Natural killer cell (primary cell): ENCODE data around the gene SBK1. TPM values are rescaled to one million over a fixed set of nuclear protein-coding genes. Genes with fewer than 3 reads are reported as not detected.
A peak's percentile ranks its signal among the peaks of the same experiment; 100 is the strongest.

Experiments used
- ATAC-seq, 3 donors: fragments of 150-1000 bp in 2 of 3; fragments of 200-7000 bp in 1 of 3; cut with Tn5 transposase; 1 replicate in 1 of 3; 2 replicates in 2 of 3; pipeline ENCODE4 v1.10.0; 2021; ENCODE audit warnings: mild to moderate bottlenecking in 2 of 3, moderate library complexity in 2 of 3
- DNase-seq, 2 donors: peaks; one replicate each; pipeline versions ENCODE4 v3.0.0 to v3.0.0-alpha.2; 2013 to 2021; ENCODE audit warnings: mixed read lengths in 1 of 2
- H3K27ac ChIP-seq: one replicate; pipeline ENCODE4 v1.5.1; 2013; ENCODE audit warnings: mild to moderate bottlenecking, low read length
- H3K27me3 ChIP-seq: one replicate; pipeline ENCODE4 v1.6.1; 2013; ENCODE audit warnings: low read length; ENCODE audit not compliant: control insufficient read depth, insufficient read depth
- H3K36me3 ChIP-seq: one replicate; pipeline ENCODE4 v1.6.1; 2013; ENCODE audit warnings: low read length; ENCODE audit not compliant: control insufficient read depth, insufficient read depth
- H3K4me1 ChIP-seq: one replicate; pipeline ENCODE4 v1.6.1; 2013; ENCODE audit warnings: low read length; ENCODE audit not compliant: control insufficient read depth, insufficient read depth
- H3K4me3 ChIP-seq: one replicate; pipeline ENCODE4 v1.5.1; 2013; ENCODE audit warnings: low read length
- H3K9me3 ChIP-seq: one replicate; pipeline ENCODE4 v1.6.1; 2013; ENCODE audit warnings: low read length; ENCODE audit not compliant: control insufficient read depth, insufficient read depth
- H3K27ac Mint-ChIP-seq, 2 donors: one replicate each; pipeline ENCODE4 v1.8.0; 2022; ENCODE audit warnings: mild to moderate bottlenecking in 2 of 2, mixed read lengths in 2 of 2, moderate library complexity in 1 of 2
- H3K27me3 Mint-ChIP-seq, 2 donors: one replicate each; pipeline ENCODE4 v1.8.0; 2022; ENCODE audit warnings: low read depth in 2 of 2, mixed read lengths in 2 of 2
- H3K36me3 Mint-ChIP-seq: one replicate; pipeline ENCODE4 v1.8.0; 2022; ENCODE audit warnings: mixed read lengths
- H3K4me1 Mint-ChIP-seq, 2 donors: one replicate each; pipeline ENCODE4 v1.8.0; 2022; ENCODE audit warnings: mixed read lengths in 2 of 2
- H3K4me3 Mint-ChIP-seq: one replicate; pipeline ENCODE4 v1.8.0; 2022; ENCODE audit warnings: mild to moderate bottlenecking, moderate library complexity, mixed read lengths
- H3K9me3 Mint-ChIP-seq, 2 donors: one replicate each; pipeline ENCODE4 v1.8.0; 2022; ENCODE audit warnings: mixed read lengths in 2 of 2
- CTCF ChIP-seq: fragments of 200-600 bp; IDR thresholded peaks from one replicate; pipeline ENCODE4 v1.8.0; 2022; ENCODE audit warnings: antibody characterized with exemption
- WGBS: methylation state at CpG from one replicate; pipeline ENCODE4 v1.1.7; 2013; ENCODE audit warnings: missing lambda C conversion rate; ENCODE audit not compliant: insufficient coverage; 5-methylcytosine and 5-hydroxymethylcytosine counted together
- intact Hi-C: fragments of 100-400 bp; cut with micrococcal nuclease; formaldehyde crosslinking; loops from one replicate; pipeline ENCODE4 v1.14.2; 2022
- total RNA-seq, 4 donors: library from RNA; stranded (reverse); fragments of 120-200 nt in 1 of 4; gene quantifications; one replicate each; pipeline versions ENCODE4 v1.2.3 to v1.2.4, GENCODE V29; 2013 to 2022

SBK1 gene
- total RNA-seq, 3 donors from 2014 or later (not counting 1 experiment from before 2014, with no cell fraction given) = 59.3 to 60.9 (median 59.8) TPM

GRCh38 chr16:28312327-28312726, 20.0 kb downstream of the SBK1 start:
- Histone ChIP-seq H3K27ac (peak overlapping the region; percentile 90), H3K9me3 (no peaks in the 10 kb centered on the region), H3K4me3 (no peak overlapping the region), H3K27me3 (no peaks in the 10 kb centered on the region), H3K36me3 (no peaks in the 10 kb centered on the region), H3K4me1 (peaks cover 93% of the 10 kb centered on the region)
- intact Hi-C loops = loop anchor here (5.0 kb wide), 1 partner anchor 170 kb away; no protein-coding TSS in a partner anchor
- DNase-seq (no peak), ATAC-seq (no peak)
- 84% methylated on average over 10 of the region's 10 CpGs for WGBS
- H3K9me3 Mint-ChIP-seq = no peaks in the 10 kb centered on the region
- H3K27ac Mint-ChIP-seq = peak overlapping the region; percentile 97 to 99
- no peaks in the 10 kb centered on the region for H3K27me3 Mint-ChIP-seq
- peaks cover 55 to 76% of the 10 kb centered on the region in 2 donors for H3K4me1 Mint-ChIP-seq
- no peak for TF ChIP-seq CTCF
- H3K36me3 Mint-ChIP-seq = no peaks in the 10 kb centered on the region
- peak overlapping the region; percentile 78 for H3K4me3 Mint-ChIP-seq

- peaks cover 53 to 78% of the 10 kb centered on the region in 2 donors for H3K4me1 Mint-ChIP-seq
- DNase-seq = no peak
- Histone ChIP-seq H3K27me3 (no peaks in the 10 kb centered on the region), H3K4me1 (peaks cover 91% of the 10 kb centered on the region), H3K9me3 (no peaks in the 10 kb centered on the region), H3K36me3 (peaks cover 7% of the 10 kb centered on the region), H3K4me3 (no peak overlapping the region), H3K27ac (no peak overlapping the region)
- no peak overlapping the region for H3K4me3 Mint-ChIP-seq
- H3K36me3 Mint-ChIP-seq = no peaks in the 10 kb centered on the region
- H3K27me3 Mint-ChIP-seq = no peaks in the 10 kb centered on the region
- H3K9me3 Mint-ChIP-seq = no peaks in the 10 kb centered on the region
- 76% methylated on average over 8 of the region's 11 CpGs for WGBS
- intact Hi-C loops = loop anchor here (5.0 kb wide), 1 partner anchor 171 kb away; no protein-coding TSS in a partner anchor
- H3K27ac Mint-ChIP-seq = peak overlapping the region; percentile 97 to 99
- no peak for TF ChIP-seq CTCF
- ATAC-seq = no peak
Observed at GRCh38 chr16:28313587-28313986, 21.3 kb downstream of the SBK1 start.

- 85% methylated on average over 6 of the region's 6 CpGs for WGBS
- Mint-ChIP-seq H3K27me3 (no peaks in the 10 kb centered on the region), H3K4me3 (peak overlapping the region; percentile 28), H3K36me3 (no peaks in the 10 kb centered on the region), H3K9me3 (no peaks in the 10 kb centered on the region), H3K4me1 (peaks cover 30 to 54% of the 10 kb centered on the region in 2 donors), H3K27ac (peak overlapping the region; percentile 29 to 39)
- H3K9me3 ChIP-seq = no peaks in the 10 kb centered on the region
- DNase-seq = no peak
- peaks cover 18% of the 10 kb centered on the region for H3K36me3 ChIP-seq
- no peak for TF ChIP-seq CTCF
- H3K27me3 ChIP-seq = no peaks in the 10 kb centered on the region
- no peak for ATAC-seq
- H3K27ac ChIP-seq = no peak overlapping the region
- intact Hi-C loops = no loop called here
- H3K4me3 ChIP-seq = no peak overlapping the region
- peaks cover 66% of the 10 kb centered on the region for H3K4me1 ChIP-seq
Observed at GRCh38 chr16:28316054-28316453, 23.7 kb downstream of the SBK1 start.
